NB4 (cell line): ENCODE measurements around the gene CDK8.

Experiments used
- DNase-seq: peaks from one replicate; pipeline ENCODE4 v3.0.0; 2010; ENCODE audit warnings: low read depth
- H3K4me3 ChIP-seq: one replicate; pipeline ENCODE4 v1.5.1; 2011; ENCODE audit warnings: mild to moderate bottlenecking, low read depth, low read length, moderate library complexity
- MYC ChIP-seq: IDR thresholded peaks from 2 replicates; pipeline ENCODE4 v1.6.1; 2011; ENCODE audit warnings: low read depth, low read length
- POLR2A ChIP-seq: IDR thresholded peaks from 2 replicates; pipeline ENCODE4 v1.6.1; 2011; ENCODE audit warnings: mild to moderate bottlenecking; ENCODE audit not compliant: insufficient read length; ENCODE audit errors: extremely low read depth
- TF ChIP-seq, protein P1 (sequence below): IDR thresholded peaks from 2 replicates; pipeline ENCODE4 v1.6.1; 2011; ENCODE audit warnings: low read depth, low read length
- TF ChIP-seq, protein P2 (sequence below): IDR thresholded peaks from one replicate; pipeline ENCODE4 v1.5.1; 2012; ENCODE audit warnings: low read depth, low read length

Gene CDK8

DNA sequence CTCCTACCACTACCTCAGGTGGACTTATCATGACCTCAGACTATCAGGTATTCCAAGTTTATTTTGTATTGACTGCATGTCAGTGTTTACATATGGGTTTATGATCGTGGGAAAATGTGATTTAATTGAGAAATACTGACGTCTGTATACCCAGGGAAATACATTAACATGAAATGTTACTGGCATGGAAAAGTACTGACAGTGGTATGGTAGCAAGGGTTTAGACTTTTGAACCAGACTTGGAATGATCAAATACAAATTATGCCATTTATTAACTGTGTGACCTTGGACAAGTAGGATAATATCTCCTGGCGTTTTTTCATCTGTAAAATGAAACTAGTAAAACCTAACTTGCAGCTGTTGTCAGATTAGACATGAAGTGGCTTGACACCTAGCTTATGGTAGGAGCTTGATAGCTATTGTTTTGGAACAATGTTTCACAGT lies 147.7 kb downstream of the CDK8 start:
- TF ChIP-seq POLR2A (no peak), MYC (no peak)
- TF ChIP-seq, protein P1, sequence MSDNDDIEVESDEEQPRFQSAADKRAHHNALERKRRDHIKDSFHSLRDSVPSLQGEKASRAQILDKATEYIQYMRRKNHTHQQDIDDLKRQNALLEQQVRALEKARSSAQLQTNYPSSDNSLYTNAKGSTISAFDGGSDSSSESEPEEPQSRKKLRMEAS: no peak
- TF ChIP-seq, protein P2, sequence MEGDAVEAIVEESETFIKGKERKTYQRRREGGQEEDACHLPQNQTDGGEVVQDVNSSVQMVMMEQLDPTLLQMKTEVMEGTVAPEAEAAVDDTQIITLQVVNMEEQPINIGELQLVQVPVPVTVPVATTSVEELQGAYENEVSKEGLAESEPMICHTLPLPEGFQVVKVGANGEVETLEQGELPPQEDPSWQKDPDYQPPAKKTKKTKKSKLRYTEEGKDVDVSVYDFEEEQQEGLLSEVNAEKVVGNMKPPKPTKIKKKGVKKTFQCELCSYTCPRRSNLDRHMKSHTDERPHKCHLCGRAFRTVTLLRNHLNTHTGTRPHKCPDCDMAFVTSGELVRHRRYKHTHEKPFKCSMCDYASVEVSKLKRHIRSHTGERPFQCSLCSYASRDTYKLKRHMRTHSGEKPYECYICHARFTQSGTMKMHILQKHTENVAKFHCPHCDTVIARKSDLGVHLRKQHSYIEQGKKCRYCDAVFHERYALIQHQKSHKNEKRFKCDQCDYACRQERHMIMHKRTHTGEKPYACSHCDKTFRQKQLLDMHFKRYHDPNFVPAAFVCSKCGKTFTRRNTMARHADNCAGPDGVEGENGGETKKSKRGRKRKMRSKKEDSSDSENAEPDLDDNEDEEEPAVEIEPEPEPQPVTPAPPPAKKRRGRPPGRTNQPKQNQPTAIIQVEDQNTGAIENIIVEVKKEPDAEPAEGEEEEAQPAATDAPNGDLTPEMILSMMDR: no peak
- no peak overlapping the region for H3K4me3 ChIP-seq
- DNase-seq: no peak

DNA sequence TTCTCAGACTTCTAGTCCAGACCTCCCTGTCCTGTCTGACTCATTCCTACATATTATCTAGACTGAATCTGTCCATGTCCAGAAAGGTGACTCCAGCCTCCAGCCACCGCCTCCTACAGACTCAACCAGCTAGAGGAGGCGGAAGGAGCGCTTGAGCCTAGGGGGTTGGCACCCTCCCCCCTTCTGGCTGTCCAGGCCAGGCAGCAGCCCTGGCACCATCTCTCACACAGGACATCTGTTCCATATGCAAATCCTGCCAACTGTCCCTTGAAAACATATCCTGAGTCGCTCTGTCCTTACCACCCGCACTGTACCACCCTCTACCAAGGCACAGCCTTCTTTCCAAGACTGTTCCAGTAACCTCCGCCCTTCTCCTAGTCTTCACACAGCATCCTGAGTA lies 152.9 kb downstream of the CDK8 start:
- TF ChIP-seq POLR2A: no peak
- TF ChIP-seq MYC: no peak
- TF ChIP-seq, protein P1: no peak
- TF ChIP-seq, protein P2: no peak
- no peak for DNase-seq

DNA sequence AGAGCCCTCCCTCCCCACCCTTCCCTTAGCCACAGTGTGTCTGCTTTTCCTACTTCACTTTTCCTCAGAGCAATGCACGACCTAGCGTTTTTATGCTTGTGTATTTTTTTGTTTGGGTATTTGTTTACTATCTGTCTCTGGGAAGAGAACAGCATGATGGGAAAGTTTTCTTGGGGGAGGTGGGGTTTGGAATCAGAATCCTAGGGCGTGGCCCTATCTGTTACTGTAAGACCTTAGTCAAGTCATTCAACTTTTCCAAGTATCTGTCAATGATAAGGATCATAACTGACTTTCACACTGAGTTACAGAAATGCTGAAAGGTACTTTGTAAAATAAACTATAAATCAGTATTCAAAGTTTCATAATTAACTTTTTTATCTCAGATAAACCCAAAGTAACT lies 157.3 kb downstream of the CDK8 start:
- DNase-seq: no peak
- TF ChIP-seq, protein P1: no peak
- TF ChIP-seq, protein P2: no peak
- TF ChIP-seq POLR2A (no peak), MYC (no peak)

More for the DNA sequence above, 152.9 kb downstream of the CDK8 start:
- H3K4me3 ChIP-seq: no peak overlapping the region

DNA sequence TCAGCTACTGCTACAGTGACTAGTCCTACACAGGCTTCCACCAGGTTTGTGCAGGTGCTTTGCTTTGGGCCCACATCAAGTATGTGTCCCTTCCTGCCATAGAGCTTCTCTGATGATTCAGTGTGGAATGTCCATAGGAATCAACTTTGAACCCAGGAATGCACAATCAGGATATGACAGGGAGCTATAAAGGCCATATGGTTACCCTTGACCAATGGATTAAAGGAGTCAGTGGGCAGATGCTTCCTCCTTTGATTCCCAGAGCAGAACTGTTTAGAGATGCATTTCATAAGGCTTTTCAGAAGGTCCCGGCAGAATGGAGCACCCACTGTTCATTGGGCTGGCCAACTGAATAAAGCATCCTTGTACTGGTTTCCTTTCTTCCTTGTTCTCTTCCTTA lies 158.3 kb downstream of the CDK8 start:
- DNase-seq: no peak
- H3K4me3 ChIP-seq: no peak overlapping the region
- TF ChIP-seq MYC (no peak), POLR2A (no peak)
- TF ChIP-seq, protein P1: no peak
- TF ChIP-seq, protein P2: no peak

More for the DNA sequence above, 157.3 kb downstream of the CDK8 start:
- no peak overlapping the region for H3K4me3 ChIP-seq

DNA sequence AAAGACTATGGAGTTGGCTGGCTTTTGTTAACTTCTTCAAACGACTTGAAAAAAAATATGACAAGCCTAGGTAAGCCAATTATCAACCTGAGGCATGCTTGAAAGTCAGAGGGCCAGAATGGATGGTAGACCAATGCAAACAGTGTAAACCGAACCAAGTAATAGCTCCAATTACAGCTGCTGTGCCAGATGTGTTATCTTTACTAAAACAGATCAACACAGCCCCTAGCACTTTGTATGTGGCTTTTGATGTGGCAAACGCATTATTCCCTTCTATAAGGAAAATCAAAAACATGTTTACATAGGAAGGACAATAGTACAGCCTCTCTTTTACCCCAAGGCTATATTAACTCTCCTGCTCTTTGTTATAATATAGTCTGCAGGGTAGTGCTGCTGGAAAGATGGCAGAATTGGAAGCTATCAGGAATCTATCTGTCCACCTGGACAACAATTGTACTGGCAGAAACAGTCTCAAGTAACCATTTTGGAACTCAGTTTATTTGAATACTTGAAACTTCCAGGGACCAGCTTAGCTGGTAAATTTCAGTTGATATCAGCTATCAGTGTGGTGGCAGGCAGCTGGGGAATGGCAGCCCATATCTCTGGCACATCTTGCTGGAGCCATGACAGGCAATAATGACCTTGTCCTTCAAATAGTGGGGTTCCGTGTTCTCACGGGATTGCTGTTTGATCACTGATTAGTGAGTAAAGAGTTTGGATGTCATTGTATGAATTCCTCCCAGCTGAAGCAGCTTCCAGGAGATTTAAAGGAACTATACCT lies 159.2 kb downstream of the CDK8 start:
- no peak for DNase-seq
- H3K4me3 ChIP-seq: no peak overlapping the region
- no peak for TF ChIP-seq MYC
- TF ChIP-seq POLR2A: no peak
- TF ChIP-seq, protein P1: no peak
- TF ChIP-seq, protein P2: no peak
